ENCODE results near the gene STAG1.

Gene STAG1

DNA sequence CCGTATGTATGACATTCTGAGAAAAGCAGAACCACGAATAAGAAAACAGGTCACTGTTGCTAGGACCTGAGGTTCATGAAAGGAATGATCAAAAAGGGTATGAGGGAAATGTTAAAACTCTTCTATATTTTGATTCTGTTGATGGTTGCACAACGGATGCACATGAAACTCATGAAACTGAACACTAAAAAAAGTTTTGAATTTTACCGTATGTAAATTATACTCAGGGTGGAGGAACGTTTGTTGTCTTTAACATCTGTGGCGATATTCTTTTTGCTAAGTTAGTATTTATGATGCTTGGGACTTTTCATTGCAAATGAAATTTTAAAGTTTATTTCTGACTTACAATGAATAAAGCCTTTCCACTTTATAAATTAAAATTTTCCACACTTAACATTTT, 55.4 kb downstream of the STAG1 start:
- Histone ChIP-seq H3K27me3 (ENCODE audit: insufficient read depth, low read length, poor library complexity) (no peaks in the 10 kb centered on the region), H3K23ac (ENCODE audit: low read length) (no peak overlapping the region), H3K9ac (ENCODE audit: low read length) (no peak overlapping the region), H2AK5ac (ENCODE audit: low read length) (no peak overlapping the region), H3K4me1 (ENCODE audit: control insufficient read depth, low read depth, low read length) (no peaks in the 10 kb centered on the region), H2BK15ac (replicated peaks; ENCODE audit: low read depth) (no peak overlapping the region), H2BK5ac (ENCODE audit: low read length) (no peak overlapping the region), H3K79me1 (ENCODE audit: low read length) (peaks cover 4% of the 10 kb centered on the region), H3K36me3 (ENCODE audit: control insufficient read depth, insufficient read depth, low read length) (no peaks in the 10 kb centered on the region), H4K5ac (ENCODE audit: low read length) (no peak overlapping the region), H3K79me2 (ENCODE audit: control insufficient read depth, insufficient read depth, low read length) (peaks cover 12% of the 10 kb centered on the region), H4K8ac (ENCODE audit: low read depth, low read length) (no peak overlapping the region), H2BK120ac (ENCODE audit: low read depth, low read length) (no peak overlapping the region), H3K27ac (ENCODE audit: low read depth, low read length) (no peak overlapping the region), H3K18ac (ENCODE audit: low read length) (no peak overlapping the region), H3K4me2 (ENCODE audit: low read length) (no peak overlapping the region), H3K4ac (ENCODE audit: low read depth, low read length) (no peak overlapping the region), H3K4me3 (ENCODE audit: low read length) (no peak overlapping the region), H3K56ac (ENCODE audit: low read length) (no peak overlapping the region)
- no peak for DNase-seq
- WGBS (ENCODE audit: extremely low coverage, insufficient coverage, low lambda C conversion rate) = no CpG with 5 or more reads among the region's 6 CpGs

GRCh38 chr3:136694321-136694720, 57.9 kb downstream of the STAG1 start:
- Histone ChIP-seq H3K4me2 (ENCODE audit: low read length) (no peak overlapping the region), H2BK15ac (replicated peaks; ENCODE audit: low read depth) (no peak overlapping the region), H2BK120ac (ENCODE audit: low read depth, low read length) (no peak overlapping the region), H3K23ac (ENCODE audit: low read length) (no peak overlapping the region), H3K79me1 (ENCODE audit: low read length) (peaks cover 2% of the 10 kb centered on the region), H3K4me1 (ENCODE audit: control insufficient read depth, low read depth, low read length) (no peaks in the 10 kb centered on the region), H4K5ac (ENCODE audit: low read length) (no peak overlapping the region), H3K56ac (ENCODE audit: low read length) (no peak overlapping the region), H2AK5ac (ENCODE audit: low read length) (no peak overlapping the region), H3K4me3 (ENCODE audit: low read length) (no peak overlapping the region), H3K79me2 (ENCODE audit: control insufficient read depth, insufficient read depth, low read length) (peaks cover 12% of the 10 kb centered on the region), H3K9ac (ENCODE audit: low read length) (no peak overlapping the region), H3K18ac (ENCODE audit: low read length) (no peak overlapping the region), H3K36me3 (ENCODE audit: control insufficient read depth, insufficient read depth, low read length) (no peaks in the 10 kb centered on the region), H4K8ac (ENCODE audit: low read depth, low read length) (no peak overlapping the region), H3K27me3 (ENCODE audit: insufficient read depth, low read length, poor library complexity) (no peaks in the 10 kb centered on the region), H3K27ac (ENCODE audit: low read depth, low read length) (no peak overlapping the region), H3K4ac (ENCODE audit: low read depth, low read length) (no peak overlapping the region), H2BK5ac (ENCODE audit: low read length) (no peak overlapping the region)
- no CpG with 5 or more reads among the region's 2 CpGs for WGBS (ENCODE audit: extremely low coverage, insufficient coverage, low lambda C conversion rate)
- no peak for DNase-seq

DNA sequence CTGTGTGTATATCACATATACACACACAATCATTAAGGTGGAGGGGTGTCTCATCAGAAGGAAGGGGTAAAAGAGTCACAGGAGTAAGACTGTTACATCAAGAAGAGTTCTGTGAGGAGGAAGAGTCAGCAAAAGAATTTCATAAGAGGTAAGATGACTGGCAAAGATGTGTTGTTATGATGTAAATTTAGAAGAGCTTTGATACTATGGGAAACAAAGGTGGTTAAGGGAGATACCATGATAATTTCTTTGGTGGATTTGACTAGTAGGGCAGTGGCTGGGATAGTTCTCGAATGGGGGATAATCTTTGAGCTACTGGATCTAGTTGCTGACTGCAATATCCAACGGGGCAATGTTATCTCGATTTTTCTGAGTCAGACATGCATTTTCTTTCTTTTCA, 61.6 kb downstream of the STAG1 start:
- H3K27me3 ChIP-seq (ENCODE audit: insufficient read depth, low read length, poor library complexity) = no peaks in the 10 kb centered on the region
- H2BK15ac ChIP-seq (replicated peaks; ENCODE audit: low read depth) = no peak overlapping the region
- H2AK5ac ChIP-seq (ENCODE audit: low read length) = no peak overlapping the region
- no peak overlapping the region for H3K4me2 ChIP-seq (ENCODE audit: low read length)
- no CpG with 5 or more reads among the region's 3 CpGs for WGBS (ENCODE audit: extremely low coverage, insufficient coverage, low lambda C conversion rate)
- no peak overlapping the region for H2BK5ac ChIP-seq (ENCODE audit: low read length)
- H3K9ac ChIP-seq (ENCODE audit: low read length) = no peak overlapping the region
- H4K5ac ChIP-seq (ENCODE audit: low read length) = no peak overlapping the region
- H2BK120ac ChIP-seq (ENCODE audit: low read depth, low read length) = no peak overlapping the region
- H3K4ac ChIP-seq (ENCODE audit: low read depth, low read length) = no peak overlapping the region
- H3K27ac ChIP-seq (ENCODE audit: low read depth, low read length) = no peak overlapping the region
- H3K4me3 ChIP-seq (ENCODE audit: low read length) = no peak overlapping the region
- H3K36me3 ChIP-seq (ENCODE audit: control insufficient read depth, insufficient read depth, low read length) = no peaks in the 10 kb centered on the region
- H3K4me1 ChIP-seq (ENCODE audit: control insufficient read depth, low read depth, low read length) = no peaks in the 10 kb centered on the region
- peaks cover 7% of the 10 kb centered on the region for H3K79me1 ChIP-seq (ENCODE audit: low read length)
- no peak overlapping the region for H3K56ac ChIP-seq (ENCODE audit: low read length)
- no peak overlapping the region for H3K18ac ChIP-seq (ENCODE audit: low read length)
- DNase-seq = no peak
- H3K79me2 ChIP-seq (ENCODE audit: control insufficient read depth, insufficient read depth, low read length) = peaks cover 6% of the 10 kb centered on the region
- H3K23ac ChIP-seq (ENCODE audit: low read length) = no peak overlapping the region
- H4K8ac ChIP-seq (ENCODE audit: low read depth, low read length) = no peak overlapping the region

DNA sequence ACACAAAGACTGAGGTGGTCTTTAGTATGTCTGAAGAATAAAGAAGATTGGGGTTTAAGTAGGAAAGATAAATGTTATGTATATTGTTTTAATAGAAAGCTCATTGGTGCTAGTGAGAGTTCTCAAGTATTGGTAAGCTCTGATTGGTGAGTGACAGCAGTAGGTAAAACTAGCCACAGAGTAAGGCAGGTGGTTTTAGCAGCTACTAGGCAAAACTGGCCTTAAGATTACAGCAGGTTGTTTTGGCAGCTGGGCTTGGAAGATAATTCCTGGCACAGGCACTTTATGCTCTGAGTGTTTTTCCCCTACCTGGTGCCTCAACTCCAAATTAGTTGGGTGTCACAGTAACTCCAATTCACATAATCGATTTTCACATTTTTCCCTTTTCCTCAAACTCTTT, 66.3 kb downstream of the STAG1 start:
- no peak overlapping the region for H2BK15ac ChIP-seq (replicated peaks; ENCODE audit: low read depth)
- H2BK120ac ChIP-seq (ENCODE audit: low read depth, low read length) = no peak overlapping the region
- no peaks in the 10 kb centered on the region for H3K36me3 ChIP-seq (ENCODE audit: control insufficient read depth, insufficient read depth, low read length)
- H3K79me1 ChIP-seq (ENCODE audit: low read length) = peaks cover 5% of the 10 kb centered on the region
- no peak overlapping the region for H3K56ac ChIP-seq (ENCODE audit: low read length)
- H3K18ac ChIP-seq (ENCODE audit: low read length) = no peak overlapping the region
- no peak overlapping the region for H3K4ac ChIP-seq (ENCODE audit: low read depth, low read length)
- H2AK5ac ChIP-seq (ENCODE audit: low read length) = no peak overlapping the region
- H3K23ac ChIP-seq (ENCODE audit: low read length) = no peak overlapping the region
- no peak overlapping the region for H3K9ac ChIP-seq (ENCODE audit: low read length)
- no peak overlapping the region for H4K8ac ChIP-seq (ENCODE audit: low read depth, low read length)
- peaks cover 8% of the 10 kb centered on the region for H3K79me2 ChIP-seq (ENCODE audit: control insufficient read depth, insufficient read depth, low read length)
- DNase-seq = no peak
- WGBS (ENCODE audit: extremely low coverage, insufficient coverage, low lambda C conversion rate) = no CpG with 5 or more reads among the region's 1 CpG
- no peaks in the 10 kb centered on the region for H3K27me3 ChIP-seq (ENCODE audit: insufficient read depth, low read length, poor library complexity)
- H2BK5ac ChIP-seq (ENCODE audit: low read length) = no peak overlapping the region
- no peak overlapping the region for H3K4me2 ChIP-seq (ENCODE audit: low read length)
- no peak overlapping the region for H3K27ac ChIP-seq (ENCODE audit: low read depth, low read length)
- no peak overlapping the region for H3K4me3 ChIP-seq (ENCODE audit: low read length)
- H4K5ac ChIP-seq (ENCODE audit: low read length) = no peak overlapping the region
- H3K4me1 ChIP-seq (ENCODE audit: control insufficient read depth, low read depth, low read length) = no peaks in the 10 kb centered on the region

- Histone ChIP-seq H3K27me3 (ENCODE audit: insufficient read depth, low read length, poor library complexity) (no peaks in the 10 kb centered on the region), H3K18ac (ENCODE audit: low read length) (no peak overlapping the region), H3K4ac (ENCODE audit: low read depth, low read length) (no peak overlapping the region), H2BK120ac (ENCODE audit: low read depth, low read length) (no peak overlapping the region), H2BK5ac (ENCODE audit: low read length) (no peak overlapping the region), H2BK15ac (replicated peaks; ENCODE audit: low read depth) (no peak overlapping the region), H4K5ac (ENCODE audit: low read length) (no peak overlapping the region), H3K4me2 (ENCODE audit: low read length) (no peak overlapping the region), H3K27ac (ENCODE audit: low read depth, low read length) (no peak overlapping the region), H3K56ac (ENCODE audit: low read length) (no peak overlapping the region), H3K23ac (ENCODE audit: low read length) (no peak overlapping the region), H3K4me3 (ENCODE audit: low read length) (no peak overlapping the region), H3K79me1 (ENCODE audit: low read length) (peaks cover 5% of the 10 kb centered on the region), H3K79me2 (ENCODE audit: control insufficient read depth, insufficient read depth, low read length) (peaks cover 8% of the 10 kb centered on the region), H3K9ac (ENCODE audit: low read length) (no peak overlapping the region), H3K36me3 (ENCODE audit: control insufficient read depth, insufficient read depth, low read length) (no peaks in the 10 kb centered on the region), H3K4me1 (ENCODE audit: control insufficient read depth, low read depth, low read length) (no peaks in the 10 kb centered on the region), H2AK5ac (ENCODE audit: low read length) (no peak overlapping the region), H4K8ac (ENCODE audit: low read depth, low read length) (no peak overlapping the region)
- no CpG with 5 or more reads among the region's 3 CpGs for WGBS (ENCODE audit: extremely low coverage, insufficient coverage, low lambda C conversion rate)
- no peak for DNase-seq
Measured at GRCh38 chr3:136682740-136683312, 69.4 kb downstream of the STAG1 start.

DNA sequence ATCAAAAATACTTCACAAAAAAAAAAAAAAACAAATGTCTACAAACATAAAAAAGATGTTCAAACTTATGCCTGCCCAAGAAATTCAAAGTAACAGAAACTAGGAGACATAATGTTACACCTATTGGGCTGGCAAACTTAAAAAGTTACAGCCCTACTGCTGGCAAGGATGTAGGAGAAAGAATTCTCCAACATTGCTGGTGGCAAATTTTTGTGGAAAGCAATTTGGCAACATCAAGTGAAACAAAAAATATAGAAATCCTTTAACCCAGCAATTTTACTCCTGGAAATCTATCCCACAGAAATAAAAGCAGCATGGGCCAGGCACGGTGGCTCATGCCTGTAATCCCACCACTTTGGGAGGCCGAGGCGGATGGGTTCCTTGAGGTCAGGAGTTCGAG, 73.2 kb downstream of the STAG1 start:
- H3K4ac ChIP-seq (ENCODE audit: low read depth, low read length) = no peak overlapping the region
- H3K18ac ChIP-seq (ENCODE audit: low read length) = no peak overlapping the region
- H3K79me1 ChIP-seq (ENCODE audit: low read length) = peaks cover 2% of the 10 kb centered on the region
- H3K27ac ChIP-seq (ENCODE audit: low read depth, low read length) = no peak overlapping the region
- H3K4me1 ChIP-seq (ENCODE audit: control insufficient read depth, low read depth, low read length) = no peaks in the 10 kb centered on the region
- H4K8ac ChIP-seq (ENCODE audit: low read depth, low read length) = no peak overlapping the region
- no peak overlapping the region for H3K4me3 ChIP-seq (ENCODE audit: low read length)
- no peak overlapping the region for H2BK5ac ChIP-seq (ENCODE audit: low read length)
- H3K4me2 ChIP-seq (ENCODE audit: low read length) = no peak overlapping the region
- peaks cover 6% of the 10 kb centered on the region for H3K79me2 ChIP-seq (ENCODE audit: control insufficient read depth, insufficient read depth, low read length)
- no peaks in the 10 kb centered on the region for H3K36me3 ChIP-seq (ENCODE audit: control insufficient read depth, insufficient read depth, low read length)
- no peak for DNase-seq
- H4K5ac ChIP-seq (ENCODE audit: low read length) = no peak overlapping the region
- H3K56ac ChIP-seq (ENCODE audit: low read length) = no peak overlapping the region
- no peaks in the 10 kb centered on the region for H3K27me3 ChIP-seq (ENCODE audit: insufficient read depth, low read length, poor library complexity)
- no peak overlapping the region for H3K23ac ChIP-seq (ENCODE audit: low read length)
- H2BK120ac ChIP-seq (ENCODE audit: low read depth, low read length) = no peak overlapping the region
- H2AK5ac ChIP-seq (ENCODE audit: low read length) = no peak overlapping the region
- no CpG with 5 or more reads among the region's 4 CpGs for WGBS (ENCODE audit: extremely low coverage, insufficient coverage, low lambda C conversion rate)
- no peak overlapping the region for H2BK15ac ChIP-seq (replicated peaks; ENCODE audit: low read depth)
- no peak overlapping the region for H3K9ac ChIP-seq (ENCODE audit: low read length)
